Thyroid gland (tissue), 4 donors: Measurements from ENCODE around the gene SPI1.

Experiments
- CTCF ChIP-seq, 6 experiments: fragments of 200-600 bp in 3 of 6; fragments of 450-650 bp in 3 of 6; sonication (generic) in 3 of 6; IDR thresholded peaks; one replicate each; pipeline ENCODE4 v1.5.1; 2016 to 2019; ENCODE audit warnings: antibody characterized with exemption in 6 of 6, mild to moderate bottlenecking in 2 of 6, inconsistent platforms in 1 of 6, moderate library complexity in 1 of 6
- POLR2A ChIP-seq, 2 donors: fragments of 450-650 bp; IDR thresholded peaks; one replicate each; pipeline ENCODE4 v1.6.1; 2017; ENCODE audit warnings: antibody characterized with exemption in 2 of 2, mild to moderate bottlenecking in 2 of 2, moderate library complexity in 1 of 2

- TF ChIP-seq CTCF (IDR thresholded peaks at IDR 0.05) (no peak), POLR2A (IDR thresholded peaks at IDR 0.05) (no peak)
These were observed 39.4 kb upstream of the SPI1 start for GRCh38 chr11:47417712-47418111.
